GM12873 (cell line): ENCODE data around the gene RPS6KL1.

ENCODE experiments used
- TF ChIP-seq, protein P1 (sequence below): IDR thresholded peaks from 2 replicates; pipeline ENCODE4 v1.5.1; 2012; ENCODE audit warnings: low read depth, mild to moderate bottlenecking, moderate library complexity, low read length, control low read depth; ENCODE audit not compliant: insufficient read depth; ENCODE audit errors: missing control alignments

The RPS6KL1 gene

DNA sequence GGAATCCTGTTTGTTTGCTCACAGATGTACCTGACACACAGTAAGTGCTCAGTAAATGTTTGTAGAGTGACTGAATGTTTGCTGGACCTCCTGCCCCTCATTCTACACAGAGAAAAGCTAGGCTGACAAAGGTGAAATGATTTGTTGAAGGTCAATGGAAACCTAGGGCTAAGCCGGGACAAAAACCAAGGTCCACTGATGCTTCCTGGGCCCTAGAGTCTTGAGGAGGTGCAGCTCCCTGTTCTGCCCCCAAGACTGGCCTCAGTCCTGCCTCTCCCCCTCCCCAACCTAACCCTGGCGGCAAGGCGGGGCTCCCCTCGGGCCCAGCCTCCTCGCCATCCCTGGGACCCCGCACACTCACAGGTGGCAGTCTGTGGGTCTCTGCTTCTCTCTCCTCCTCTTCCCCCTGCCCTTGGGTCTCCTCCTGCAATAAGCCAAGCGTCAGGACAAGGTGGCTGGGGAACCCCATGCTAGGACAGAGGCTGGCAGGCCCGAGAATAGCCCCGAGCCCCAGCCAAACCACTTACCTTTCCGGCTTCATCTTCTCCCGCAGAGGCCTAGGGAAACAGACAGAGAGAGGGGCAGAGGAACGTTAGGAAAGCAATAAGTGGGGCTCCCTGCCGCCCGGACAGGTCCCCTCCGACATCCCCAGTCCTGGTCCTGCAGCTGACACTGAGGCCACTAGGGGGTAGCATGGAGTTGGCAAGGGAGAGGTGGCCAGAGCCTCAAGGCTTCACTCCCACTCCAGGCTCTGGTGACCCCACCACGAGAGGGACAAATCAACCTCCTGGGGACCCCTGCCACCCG lies 23.0 kb upstream of the RPS6KL1 start:
- TF ChIP-seq, protein P1, sequence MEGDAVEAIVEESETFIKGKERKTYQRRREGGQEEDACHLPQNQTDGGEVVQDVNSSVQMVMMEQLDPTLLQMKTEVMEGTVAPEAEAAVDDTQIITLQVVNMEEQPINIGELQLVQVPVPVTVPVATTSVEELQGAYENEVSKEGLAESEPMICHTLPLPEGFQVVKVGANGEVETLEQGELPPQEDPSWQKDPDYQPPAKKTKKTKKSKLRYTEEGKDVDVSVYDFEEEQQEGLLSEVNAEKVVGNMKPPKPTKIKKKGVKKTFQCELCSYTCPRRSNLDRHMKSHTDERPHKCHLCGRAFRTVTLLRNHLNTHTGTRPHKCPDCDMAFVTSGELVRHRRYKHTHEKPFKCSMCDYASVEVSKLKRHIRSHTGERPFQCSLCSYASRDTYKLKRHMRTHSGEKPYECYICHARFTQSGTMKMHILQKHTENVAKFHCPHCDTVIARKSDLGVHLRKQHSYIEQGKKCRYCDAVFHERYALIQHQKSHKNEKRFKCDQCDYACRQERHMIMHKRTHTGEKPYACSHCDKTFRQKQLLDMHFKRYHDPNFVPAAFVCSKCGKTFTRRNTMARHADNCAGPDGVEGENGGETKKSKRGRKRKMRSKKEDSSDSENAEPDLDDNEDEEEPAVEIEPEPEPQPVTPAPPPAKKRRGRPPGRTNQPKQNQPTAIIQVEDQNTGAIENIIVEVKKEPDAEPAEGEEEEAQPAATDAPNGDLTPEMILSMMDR = peak; percentile 97

GRCh38 chr14:74945261-74945851 lies 22.3 kb upstream of the RPS6KL1 start:
- TF ChIP-seq, protein P1 = peak; percentile 67

DNA sequence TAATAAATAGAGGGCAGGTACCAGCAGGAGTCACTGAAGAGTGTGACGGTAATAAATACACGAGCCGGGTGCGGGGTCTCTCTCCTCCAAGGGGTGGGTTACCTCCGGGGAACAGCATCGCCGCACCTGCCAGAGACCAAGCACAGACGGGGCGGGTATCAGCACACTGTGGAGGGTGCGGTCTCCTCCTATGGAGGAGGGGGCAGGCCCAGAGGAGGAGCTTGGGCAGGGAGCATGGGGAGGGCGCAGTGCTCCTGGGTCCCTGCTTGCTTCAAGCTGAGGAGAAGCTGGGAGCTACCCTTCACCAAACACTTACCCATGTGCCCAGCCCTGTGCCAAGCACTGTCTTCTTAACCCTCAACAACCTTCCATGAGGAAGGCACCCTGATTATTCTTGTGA lies 19.5 kb upstream of the RPS6KL1 start:
- TF ChIP-seq, protein P1 = peak; percentile 21

GRCh38 chr14:74942181-74942580 lies 19.1 kb upstream of the RPS6KL1 start:
- TF ChIP-seq, protein P1 = no peak

DNA sequence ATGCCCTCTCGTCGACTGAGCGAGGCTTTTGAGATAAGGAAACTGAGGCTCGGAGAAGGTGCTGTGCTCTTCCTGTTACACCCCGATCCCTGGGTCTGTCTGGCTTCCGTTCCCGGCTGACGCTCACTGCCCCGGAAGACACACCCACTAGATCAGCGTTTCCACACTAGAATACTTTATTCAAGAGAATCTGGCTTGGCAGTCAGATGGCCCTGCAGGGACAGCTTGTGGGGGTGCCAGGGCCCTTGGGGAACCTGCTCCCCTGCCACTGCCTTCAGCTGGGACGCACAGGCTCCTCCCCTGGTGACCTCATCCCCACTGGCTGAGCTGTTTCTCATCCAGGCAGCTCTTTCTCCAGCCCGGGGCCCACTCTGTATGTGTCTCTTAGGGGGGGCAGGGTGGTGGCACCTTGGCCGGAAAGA lies 18.6 kb upstream of the RPS6KL1 start:
- TF ChIP-seq, protein P1 = no peak

GRCh38 chr14:74940956-74941565 lies 18.0 kb upstream of the RPS6KL1 start:
- TF ChIP-seq, protein P1 = no peak
